Measurements from ENCODE around the gene RPL4. TPM values are rescaled to one million over a fixed set of nuclear protein-coding genes. Genes with fewer than 3 reads are reported as not detected.

The RPL4 gene
- total and polyA plus RNA-seq, 9 of the 15 experiments (the other 6 are each of a cell fraction or from before 2014, with no cell fraction given), result 2,055 to 7,760 (median 5,069) TPM

- TF ChIP-seq, protein P1, sequence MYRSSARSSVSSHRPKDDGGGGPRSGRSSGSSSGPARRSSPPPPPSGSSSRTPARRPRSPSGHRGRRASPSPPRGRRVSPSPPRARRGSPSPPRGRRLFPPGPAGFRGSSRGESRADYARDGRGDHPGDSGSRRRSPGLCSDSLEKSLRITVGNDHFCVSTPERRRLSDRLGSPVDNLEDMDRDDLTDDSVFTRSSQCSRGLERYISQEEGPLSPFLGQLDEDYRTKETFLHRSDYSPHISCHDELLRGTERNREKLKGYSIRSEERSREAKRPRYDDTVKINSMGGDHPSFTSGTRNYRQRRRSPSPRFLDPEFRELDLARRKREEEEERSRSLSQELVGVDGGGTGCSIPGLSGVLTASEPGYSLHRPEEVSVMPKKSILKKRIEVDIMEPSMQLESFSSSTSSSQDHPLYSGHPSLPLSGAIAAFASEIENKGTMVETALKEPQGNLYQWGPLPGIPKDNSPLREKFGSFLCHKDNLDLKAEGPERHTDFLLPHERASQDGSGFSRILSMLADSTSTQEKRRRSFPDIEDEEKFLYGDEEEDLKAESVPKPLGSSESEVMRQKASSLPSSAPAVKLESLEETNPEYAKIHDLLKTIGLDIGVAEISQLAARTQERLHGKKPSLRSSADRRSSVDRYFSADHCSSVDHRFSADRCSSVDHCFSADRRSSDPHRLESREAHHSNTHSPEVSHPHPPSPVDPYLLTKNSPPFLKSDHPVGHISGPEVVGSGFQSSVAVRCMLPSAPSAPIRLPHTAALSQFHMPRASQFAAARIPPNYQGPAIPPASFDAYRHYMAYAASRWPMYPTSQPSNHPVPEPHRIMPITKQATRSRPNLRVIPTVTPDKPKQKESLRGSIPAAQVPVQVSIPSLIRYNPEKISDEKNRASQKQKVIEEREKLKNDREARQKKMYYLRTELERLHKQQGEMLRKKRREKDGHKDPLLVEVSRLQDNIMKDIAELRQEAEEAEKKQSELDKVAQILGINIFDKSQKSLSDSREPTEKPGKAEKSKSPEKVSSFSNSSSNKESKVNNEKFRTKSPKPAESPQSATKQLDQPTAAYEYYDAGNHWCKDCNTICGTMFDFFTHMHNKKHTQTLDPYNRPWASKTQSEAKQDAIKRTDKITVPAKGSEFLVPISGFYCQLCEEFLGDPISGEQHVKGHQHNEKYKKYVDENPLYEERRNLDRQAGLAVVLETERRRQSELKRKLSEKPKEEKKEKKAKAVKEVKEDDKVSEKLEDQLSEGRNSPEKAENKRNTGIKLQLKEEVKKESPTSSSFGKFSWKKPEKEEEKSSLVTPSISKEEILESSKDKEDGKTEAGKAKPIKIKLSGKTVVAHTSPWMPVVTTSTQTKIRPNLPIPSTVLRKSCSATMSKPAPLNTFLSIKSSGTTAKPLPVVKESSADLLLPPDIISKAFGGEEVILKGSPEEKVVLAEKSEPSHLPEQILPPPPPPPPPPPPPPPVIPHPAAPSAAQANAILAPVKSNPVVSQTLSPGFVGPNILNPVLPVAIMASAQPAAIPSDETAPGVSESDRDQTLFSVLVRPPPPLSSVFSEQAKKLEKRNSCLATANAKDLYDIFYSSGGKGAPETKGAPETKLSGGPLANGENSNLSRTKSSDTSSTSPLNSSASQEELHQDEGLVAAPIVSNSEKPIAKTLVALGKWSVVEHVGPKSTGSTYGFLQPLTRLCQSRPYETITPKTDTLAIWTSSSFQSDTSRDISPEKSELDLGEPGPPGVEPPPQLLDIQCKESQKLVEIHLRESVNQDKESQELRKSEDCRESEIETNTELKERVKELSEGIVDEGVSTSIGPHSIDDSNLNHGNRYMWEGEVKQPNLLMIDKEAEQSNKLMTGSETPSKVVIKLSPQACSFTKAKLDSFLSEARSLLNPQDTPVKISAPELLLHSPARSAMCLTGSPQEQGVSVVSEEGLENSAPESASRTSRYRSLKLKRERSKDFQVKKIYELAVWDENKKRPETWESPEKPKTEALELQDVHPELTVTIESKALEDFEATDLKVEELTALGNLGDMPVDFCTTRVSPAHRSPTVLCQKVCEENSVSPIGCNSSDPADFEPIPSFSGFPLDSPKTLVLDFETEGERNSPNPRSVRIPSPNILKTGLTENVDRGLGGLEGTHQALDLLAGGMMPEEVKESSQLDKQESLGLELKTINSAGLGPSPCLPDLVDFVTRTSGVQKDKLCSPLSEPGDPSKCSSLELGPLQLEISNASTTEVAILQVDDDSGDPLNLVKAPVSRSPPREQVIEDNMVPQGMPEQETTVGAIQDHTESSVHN (IDR thresholded peaks at IDR 0.05; ENCODE audit: borderline replicate concordance in 1 of 2, low read depth in 1 of 2), result no peak
- TF ChIP-seq NFATC3 (IDR thresholded peaks at IDR 0.05), result no peak
- no peak for TF ChIP-seq KLF6 (CRISPR knock-in tag; IDR thresholded peaks at IDR 0.05; ENCODE audit: borderline replicate concordance)
- TF ChIP-seq, protein P2, sequence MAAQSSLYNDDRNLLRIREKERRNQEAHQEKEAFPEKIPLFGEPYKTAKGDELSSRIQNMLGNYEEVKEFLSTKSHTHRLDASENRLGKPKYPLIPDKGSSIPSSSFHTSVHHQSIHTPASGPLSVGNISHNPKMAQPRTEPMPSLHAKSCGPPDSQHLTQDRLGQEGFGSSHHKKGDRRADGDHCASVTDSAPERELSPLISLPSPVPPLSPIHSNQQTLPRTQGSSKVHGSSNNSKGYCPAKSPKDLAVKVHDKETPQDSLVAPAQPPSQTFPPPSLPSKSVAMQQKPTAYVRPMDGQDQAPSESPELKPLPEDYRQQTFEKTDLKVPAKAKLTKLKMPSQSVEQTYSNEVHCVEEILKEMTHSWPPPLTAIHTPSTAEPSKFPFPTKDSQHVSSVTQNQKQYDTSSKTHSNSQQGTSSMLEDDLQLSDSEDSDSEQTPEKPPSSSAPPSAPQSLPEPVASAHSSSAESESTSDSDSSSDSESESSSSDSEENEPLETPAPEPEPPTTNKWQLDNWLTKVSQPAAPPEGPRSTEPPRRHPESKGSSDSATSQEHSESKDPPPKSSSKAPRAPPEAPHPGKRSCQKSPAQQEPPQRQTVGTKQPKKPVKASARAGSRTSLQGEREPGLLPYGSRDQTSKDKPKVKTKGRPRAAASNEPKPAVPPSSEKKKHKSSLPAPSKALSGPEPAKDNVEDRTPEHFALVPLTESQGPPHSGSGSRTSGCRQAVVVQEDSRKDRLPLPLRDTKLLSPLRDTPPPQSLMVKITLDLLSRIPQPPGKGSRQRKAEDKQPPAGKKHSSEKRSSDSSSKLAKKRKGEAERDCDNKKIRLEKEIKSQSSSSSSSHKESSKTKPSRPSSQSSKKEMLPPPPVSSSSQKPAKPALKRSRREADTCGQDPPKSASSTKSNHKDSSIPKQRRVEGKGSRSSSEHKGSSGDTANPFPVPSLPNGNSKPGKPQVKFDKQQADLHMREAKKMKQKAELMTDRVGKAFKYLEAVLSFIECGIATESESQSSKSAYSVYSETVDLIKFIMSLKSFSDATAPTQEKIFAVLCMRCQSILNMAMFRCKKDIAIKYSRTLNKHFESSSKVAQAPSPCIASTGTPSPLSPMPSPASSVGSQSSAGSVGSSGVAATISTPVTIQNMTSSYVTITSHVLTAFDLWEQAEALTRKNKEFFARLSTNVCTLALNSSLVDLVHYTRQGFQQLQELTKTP (IDR thresholded peaks at IDR 0.05; ENCODE audit: low read depth in 1 of 2, partially characterized antibody in 2 of 2), result no peak
- no peak for TF ChIP-seq MECOM (CRISPR knock-in tag; IDR thresholded peaks at IDR 0.05)
- TF ChIP-seq ZNF124 (CRISPR knock-in tag; IDR thresholded peaks at IDR 0.05), result no peak
- TF ChIP-seq PURB (CRISPR knock-in tag; IDR thresholded peaks at IDR 0.05; ENCODE audit: low read depth), result no peak
- no peak for TF ChIP-seq HDAC3 (IDR thresholded peaks at IDR 0.05; ENCODE audit: borderline replicate concordance, partially characterized antibody)
Observed at GRCh38 chr15:66484539-66485112, 20.0 kb downstream of the RPL4 start (continued).
